NCI-H345 treated with DMSO at 0.1 percent for 48 hours (cell line): ENCODE measurements around the gene SULF2.
A peak's percentile ranks its signal among the peaks of the same experiment; 100 is the strongest.
"Not testable (repeated sequence)": the region's sequence is repeated elsewhere in the genome, so short reads cannot be mapped to it uniquely, and the experiment has no call there.

Experiments
- DNase-seq: peaks from one replicate; lab custom pipeline; 2025; ENCODE audit not compliant: unreplicated experiment; lab: John Stamatoyannopoulos, UW

Gene SULF2

GRCh38 chr20:47805951-47806350, 20.7 kb upstream of the SULF2 start:
- DNase-seq, result no peak

- DNase-seq, result not testable (repeated sequence)
Observed at GRCh38 chr20:47804972-47805371, 19.7 kb upstream of the SULF2 start.

GRCh38 chr20:47804224-47804825, 19.0 kb upstream of the SULF2 start:
- not testable (repeated sequence) for DNase-seq

DNA sequence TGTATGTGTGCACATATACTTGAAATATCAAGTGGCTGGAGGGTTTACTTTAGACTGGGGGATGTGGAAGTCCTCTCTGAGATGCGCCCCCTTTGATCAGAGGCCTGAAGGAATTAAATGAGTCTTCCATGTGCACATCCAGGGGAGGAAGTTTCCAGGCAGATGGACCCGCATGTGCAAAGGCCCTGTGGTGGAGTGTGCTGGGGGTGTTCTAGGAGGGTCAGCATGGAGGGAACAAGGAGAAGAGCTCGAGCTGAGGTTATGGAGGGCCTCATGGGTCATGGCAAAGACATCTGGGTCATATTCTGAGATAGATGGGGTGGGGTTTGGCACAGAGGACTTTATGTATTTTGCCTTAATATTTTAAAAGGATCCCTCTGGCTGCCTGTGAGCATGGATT, 17.7 kb upstream of the SULF2 start:
- DNase-seq, result no peak

GRCh38 chr20:47802226-47802920, 17.1 kb upstream of the SULF2 start:
- DNase-seq, result no peak

DNA sequence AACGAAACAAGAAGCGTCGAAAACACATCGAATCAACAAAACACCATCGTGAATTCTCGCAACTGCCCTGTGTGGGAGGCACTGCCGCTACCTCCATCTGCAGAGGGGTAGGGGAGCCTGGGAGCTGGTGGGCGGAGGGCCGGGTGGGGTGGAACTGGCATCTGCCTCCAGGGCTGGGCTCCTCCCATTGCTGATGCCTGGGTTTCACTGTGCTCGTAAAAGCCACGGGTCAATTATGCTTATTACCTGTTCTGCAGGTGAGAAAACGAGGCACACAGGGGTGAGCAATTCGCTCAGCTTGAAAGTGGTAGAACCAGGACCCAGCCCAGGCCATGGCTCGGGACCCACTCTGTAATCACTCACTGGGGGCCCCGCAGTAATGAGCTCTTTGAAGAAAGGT, 16.5 kb upstream of the SULF2 start:
- no peak for DNase-seq

DNA sequence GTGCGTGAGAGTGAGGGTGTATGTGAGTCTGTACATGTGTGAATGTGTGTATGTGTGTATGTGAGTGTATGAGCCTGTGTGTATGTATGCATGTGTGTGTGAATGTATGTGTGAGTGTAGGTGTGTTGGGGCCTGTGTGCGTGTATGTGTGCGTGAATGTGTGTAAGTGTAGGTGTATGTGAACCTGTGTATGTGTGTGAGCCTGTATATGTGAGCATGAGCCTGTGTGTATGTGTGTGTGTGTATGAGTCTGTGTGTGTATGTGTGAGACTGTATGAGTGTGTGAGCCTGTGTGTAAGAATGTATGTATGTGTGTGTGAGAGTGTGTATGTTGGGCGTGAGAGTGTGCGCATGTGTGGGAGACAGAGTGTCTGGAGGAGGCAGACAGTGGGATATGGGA, 15.8 kb upstream of the SULF2 start:
- no peak for DNase-seq

GRCh38 chr20:47800623-47801022, 15.3 kb upstream of the SULF2 start:
- no peak for DNase-seq

DNA sequence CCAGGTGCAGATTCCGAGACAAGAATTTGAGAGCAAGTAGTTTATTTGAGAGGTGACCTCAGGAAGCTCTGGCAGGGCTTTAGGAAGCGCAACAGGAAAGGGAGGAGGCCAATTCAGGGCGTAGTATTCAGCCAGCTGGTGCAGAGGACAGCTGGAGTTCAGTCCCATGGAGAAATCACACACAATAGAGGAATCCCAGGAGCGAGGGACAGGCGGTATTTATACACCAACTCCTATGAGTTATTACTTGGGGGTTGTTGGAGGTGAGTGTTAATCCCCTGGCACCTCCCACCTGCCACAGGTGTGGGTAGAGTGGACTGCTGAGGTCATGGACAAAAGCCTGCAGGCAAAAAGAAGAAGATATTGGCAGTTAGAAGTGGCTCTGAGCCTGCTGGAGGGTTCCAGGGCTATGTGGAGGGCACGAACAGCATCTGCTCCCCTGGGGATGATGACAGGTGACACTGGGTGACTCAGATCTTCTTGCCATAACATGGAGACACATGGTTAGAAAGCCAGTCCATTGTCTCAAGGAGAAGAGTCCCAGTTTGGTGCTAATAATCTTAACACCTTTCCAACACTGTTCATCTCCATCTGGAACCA, 13.9 kb upstream of the SULF2 start:
- DNase-seq, result peak; percentile 71

- DNase-seq, result no peak
Observed at GRCh38 chr20:47796971-47797370, 11.7 kb upstream of the SULF2 start.

- no peak for DNase-seq
Observed at GRCh38 chr20:47795214-47795907, 10.1 kb upstream of the SULF2 start.

GRCh38 chr20:47794264-47794663, 9.0 kb upstream of the SULF2 start:
- not testable (repeated sequence) for DNase-seq

DNA sequence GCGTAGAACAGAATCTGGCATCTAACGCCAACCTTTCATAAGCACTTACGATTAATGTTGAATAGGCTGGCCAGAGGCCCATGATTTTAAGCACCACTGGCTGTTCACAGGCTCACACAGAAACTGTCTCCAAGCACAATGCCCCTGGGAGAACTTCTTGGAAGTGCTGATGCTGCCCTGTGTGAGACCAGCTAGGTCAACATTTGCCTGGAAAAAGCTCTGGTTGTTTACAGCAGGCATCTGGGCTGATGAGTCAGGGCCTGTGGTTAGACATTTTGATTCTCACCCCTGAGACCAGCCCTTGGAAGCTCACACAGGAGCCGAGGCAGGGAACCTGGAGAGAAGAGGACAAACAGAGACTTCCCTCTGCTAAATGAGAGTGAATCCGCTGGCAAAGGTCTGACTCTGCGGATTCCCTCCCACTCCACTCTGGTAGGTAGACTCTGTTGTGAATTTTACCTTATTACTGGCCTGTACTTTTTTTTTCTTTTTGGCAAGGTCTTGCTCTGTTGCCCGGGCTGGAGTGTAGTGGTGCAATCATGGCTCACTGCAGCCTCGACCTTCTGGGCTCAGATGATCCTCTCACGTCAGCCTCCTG, 6.8 kb upstream of the SULF2 start:
- no peak for DNase-seq

GRCh38 chr20:47791084-47791599, 5.9 kb upstream of the SULF2 start:
- no peak for DNase-seq

DNA sequence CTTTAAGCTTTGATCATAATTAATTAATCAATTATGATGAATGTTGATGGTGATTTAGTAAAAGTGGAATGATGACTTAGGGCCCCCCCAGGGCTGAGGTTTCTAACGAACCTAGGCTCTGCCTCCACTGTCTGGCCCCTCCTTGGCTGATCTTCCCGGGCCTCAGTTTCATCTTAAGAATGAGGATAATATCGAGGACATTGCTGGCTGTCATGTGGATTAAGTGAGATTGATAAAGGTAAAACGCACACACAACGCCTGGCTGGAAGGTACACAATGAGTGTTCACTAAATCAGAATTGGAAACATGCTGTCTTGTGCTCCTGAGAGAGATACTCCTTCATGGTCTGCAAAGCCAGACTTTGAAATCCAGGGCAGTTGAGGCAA, 5.3 kb upstream of the SULF2 start:
- no peak for DNase-seq

GRCh38 chr20:47789764-47790579, 4.7 kb upstream of the SULF2 start:
- no peak for DNase-seq

- DNase-seq, result no peak
Observed at GRCh38 chr20:47789081-47789763, 3.9 kb upstream of the SULF2 start.

DNA sequence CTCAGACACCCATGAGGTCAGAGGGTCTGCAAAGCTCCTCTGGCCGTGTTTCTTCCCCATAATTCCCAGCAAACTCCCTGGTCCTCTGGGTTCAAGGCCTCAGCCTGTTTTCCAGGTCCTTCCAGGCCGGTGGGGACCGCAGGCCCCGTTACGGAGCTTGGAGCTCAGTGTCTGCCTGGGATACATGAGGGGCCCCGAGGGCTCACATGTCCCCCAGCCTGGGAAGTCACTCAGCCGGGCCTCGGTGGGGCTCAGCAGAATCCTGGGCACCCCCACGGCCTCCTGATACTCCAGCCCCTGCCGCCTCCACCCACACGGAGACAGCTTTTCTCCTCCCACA, 3.4 kb upstream of the SULF2 start:
- no peak for DNase-seq

DNA sequence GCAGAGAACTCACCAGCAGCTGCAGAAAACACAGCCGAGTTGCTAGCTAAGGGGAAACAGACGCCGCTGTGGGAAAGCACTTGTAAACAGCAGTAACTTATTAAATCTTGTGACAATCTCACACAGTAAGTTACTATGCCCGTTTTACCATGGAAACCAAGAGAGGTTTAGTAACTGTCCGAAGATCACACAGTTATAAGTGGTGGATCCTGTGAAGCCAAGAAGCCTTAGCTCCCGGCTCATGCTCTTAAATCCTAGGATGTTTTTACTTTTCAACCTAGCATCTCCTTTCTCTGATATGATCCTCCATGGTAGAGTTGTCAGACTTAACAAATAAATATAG, 1.5 kb upstream of the SULF2 start:
- no peak for DNase-seq
